SH-SY5Y (cell line): ENCODE measurements around the gene THADA.

ENCODE experiments used
- GATA2 ChIP-seq: IDR thresholded peaks from 2 replicates; pipeline ENCODE4 v1.6.1; 2011; ENCODE audit warnings: mild to moderate bottlenecking, low read depth, low read length
- GATA3 ChIP-seq: IDR thresholded peaks from 2 replicates; pipeline ENCODE4 v1.6.1; 2011; ENCODE audit warnings: low read depth, mild to moderate bottlenecking, low read length, moderate library complexity

THADA gene

GRCh38 chr2:43226955-43227829, 368.6 kb downstream of the THADA start:
- TF ChIP-seq GATA3, result no peak
- TF ChIP-seq GATA2, result peak; percentile 6; the same call in 1 of the 2 replicates

GRCh38 chr2:43226558-43226954, 369.3 kb downstream of the THADA start, which contains the start of gene ZFP36L2:
Gene ZFP36L2, minus strand, starts transcription at chr2:43226606. Its CDS starts 291 bp downstream, at chr2:43226315.
- TF ChIP-seq GATA2, result no peak
- TF ChIP-seq GATA3, result no peak

GRCh38 chr2:43225788-43226557, 369.9 kb downstream of the THADA start:
- TF ChIP-seq GATA2 (no peak), GATA3 (no peak)

GRCh38 chr2:43225093-43225787, 370.6 kb downstream of the THADA start:
- TF ChIP-seq GATA3, result no peak
- TF ChIP-seq GATA2, result no peak

GRCh38 chr2:43224571-43225092, 371.2 kb downstream of the THADA start:
- TF ChIP-seq GATA2 (no peak), GATA3 (no peak)

GRCh38 chr2:43224131-43224570, 371.7 kb downstream of the THADA start:
- TF ChIP-seq GATA2, result no peak
- no peak for TF ChIP-seq GATA3

- TF ChIP-seq GATA3 (no peak), GATA2 (no peak)
Measured at GRCh38 chr2:43223521-43224001, 372.3 kb downstream of the THADA start.

- TF ChIP-seq GATA3, result no peak
- TF ChIP-seq GATA2, result no peak
Measured at GRCh38 chr2:43222475-43223309, 373.1 kb downstream of the THADA start.

GRCh38 chr2:43221763-43222474, 373.9 kb downstream of the THADA start:
- TF ChIP-seq GATA2, result no peak
- no peak for TF ChIP-seq GATA3

GRCh38 chr2:43221124-43221762, 374.6 kb downstream of the THADA start:
- TF ChIP-seq GATA3 (no peak), GATA2 (no peak)

GRCh38 chr2:43220760-43221123, 375.1 kb downstream of the THADA start:
- TF ChIP-seq GATA2 (no peak), GATA3 (no peak)

- TF ChIP-seq GATA3 (no peak), GATA2 (peak; percentile 53)
Measured at GRCh38 chr2:43220229-43220751, 375.5 kb downstream of the THADA start.
